Activated B cell treated with CpG ODN at 0.5 μM for 24 hours (primary cell): ENCODE measurements around the gene PANK4. TPM values are rescaled to one million over a fixed set of nuclear protein-coding genes. Genes with fewer than 3 reads are reported as not detected.
"Not testable (repeated sequence)": the region's sequence is repeated elsewhere in the genome, so short reads cannot be mapped to it uniquely, and the experiment has no call there.

Experiments
- ATAC-seq: fragments of 200-7000 bp; cut with Tn5 transposase; one replicate; pipeline ENCODE4 v1.10.0; 2021; ENCODE audit warnings: low read depth, mild to moderate bottlenecking, moderate library complexity
- CTCF ChIA-PET: fragments of 350-600 bp; sonication (Branson Sonifier 250); formaldehyde crosslinking; loops from one replicate; lab custom pipeline; 2021; ENCODE audit warnings: antibody characterized with exemption; lab: Charles Lee
- POLR2A ChIA-PET: fragments of 350-600 bp; sonication (Branson Sonifier 250); formaldehyde crosslinking; loops from one replicate; lab custom pipeline; 2021; ENCODE audit warnings: antibody characterized with exemption; lab: Charles Lee
- DNase-seq: peaks from one replicate; pipeline ENCODE4 v3.0.0; 2022
- H3K27ac Mint-ChIP-seq: one replicate; pipeline ENCODE4 v1.8.0; 2020; ENCODE audit warnings: mixed read lengths
- H3K27me3 Mint-ChIP-seq: one replicate; pipeline ENCODE4 v1.8.0; 2021; ENCODE audit warnings: mixed read lengths
- H3K36me3 Mint-ChIP-seq: one replicate; pipeline ENCODE4 v1.8.0; 2021; ENCODE audit warnings: low read depth, mixed read lengths
- H3K4me1 Mint-ChIP-seq: one replicate; pipeline ENCODE4 v1.8.0; 2021; ENCODE audit warnings: mixed read lengths
- H3K4me3 Mint-ChIP-seq: one replicate; pipeline ENCODE4 v1.8.0; 2020; ENCODE audit warnings: mild to moderate bottlenecking, mixed read lengths
- H3K9me3 Mint-ChIP-seq: one replicate; pipeline ENCODE4 v1.8.0; 2020; ENCODE audit warnings: mixed read lengths
- intact Hi-C: fragments of 100-400 bp; cut with micrococcal nuclease; formaldehyde crosslinking; loops from one replicate; pipeline ENCODE4 v1.15.1; 2024
- total RNA-seq: library from RNA; stranded (reverse); gene quantifications from 2 replicates; pipeline ENCODE4 v1.2.3, GENCODE V29; 2022
- TF ChIP-seq, protein P1 (sequence below): fragments of 200-600 bp; IDR thresholded peaks from one replicate; pipeline ENCODE4 v1.8.0; 2022; ENCODE audit warnings: antibody characterized with exemption, mild to moderate bottlenecking

Gene PANK4
- total RNA-seq, 1 donor from 2014 or later = 54.0 TPM

DNA sequence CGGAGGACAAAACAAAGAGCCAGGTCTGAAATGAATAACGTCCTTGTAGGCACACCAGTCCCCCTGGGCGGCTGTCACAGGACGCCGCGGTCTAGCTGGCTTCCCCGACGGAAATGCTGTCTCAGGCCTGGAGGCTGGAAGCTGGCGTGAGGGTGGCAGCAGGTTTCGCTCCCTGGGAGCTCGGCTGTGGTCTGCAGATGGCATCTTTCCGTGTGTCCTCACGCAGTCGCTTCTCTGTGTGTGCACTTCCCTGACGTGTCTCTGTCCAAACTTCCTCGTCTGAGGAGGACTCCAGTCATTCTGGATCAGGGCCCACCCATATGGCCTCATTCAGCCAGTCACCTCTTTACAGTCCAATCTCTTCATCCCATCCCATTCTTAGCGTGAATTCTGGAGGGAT lies 43.9 kb upstream of the PANK4 start:
- H3K9me3 Mint-ChIP-seq = peaks cover 15% of the 10 kb centered on the region
- no peaks in the 10 kb centered on the region for H3K36me3 Mint-ChIP-seq
- intact Hi-C loops = no loop called here
- DNase-seq (no peak), ATAC-seq (no peak)
- H3K4me3 Mint-ChIP-seq = no peak overlapping the region
- no peaks in the 10 kb centered on the region for H3K27me3 Mint-ChIP-seq
- TF ChIP-seq, protein P1, sequence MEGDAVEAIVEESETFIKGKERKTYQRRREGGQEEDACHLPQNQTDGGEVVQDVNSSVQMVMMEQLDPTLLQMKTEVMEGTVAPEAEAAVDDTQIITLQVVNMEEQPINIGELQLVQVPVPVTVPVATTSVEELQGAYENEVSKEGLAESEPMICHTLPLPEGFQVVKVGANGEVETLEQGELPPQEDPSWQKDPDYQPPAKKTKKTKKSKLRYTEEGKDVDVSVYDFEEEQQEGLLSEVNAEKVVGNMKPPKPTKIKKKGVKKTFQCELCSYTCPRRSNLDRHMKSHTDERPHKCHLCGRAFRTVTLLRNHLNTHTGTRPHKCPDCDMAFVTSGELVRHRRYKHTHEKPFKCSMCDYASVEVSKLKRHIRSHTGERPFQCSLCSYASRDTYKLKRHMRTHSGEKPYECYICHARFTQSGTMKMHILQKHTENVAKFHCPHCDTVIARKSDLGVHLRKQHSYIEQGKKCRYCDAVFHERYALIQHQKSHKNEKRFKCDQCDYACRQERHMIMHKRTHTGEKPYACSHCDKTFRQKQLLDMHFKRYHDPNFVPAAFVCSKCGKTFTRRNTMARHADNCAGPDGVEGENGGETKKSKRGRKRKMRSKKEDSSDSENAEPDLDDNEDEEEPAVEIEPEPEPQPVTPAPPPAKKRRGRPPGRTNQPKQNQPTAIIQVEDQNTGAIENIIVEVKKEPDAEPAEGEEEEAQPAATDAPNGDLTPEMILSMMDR = no peak
- peaks cover 21% of the 10 kb centered on the region for H3K4me1 Mint-ChIP-seq
- POLR2A ChIA-PET = interaction anchor here (1.3 to 1.6 kb wide), 3 partner anchors 10 to 14 kb away, joined by 3 to 8 read pairs (median 4); partner anchors contain the start of gene TNFRSF14
- H3K27ac Mint-ChIP-seq = no peak overlapping the region
- CTCF ChIA-PET = no interaction called here

DNA sequence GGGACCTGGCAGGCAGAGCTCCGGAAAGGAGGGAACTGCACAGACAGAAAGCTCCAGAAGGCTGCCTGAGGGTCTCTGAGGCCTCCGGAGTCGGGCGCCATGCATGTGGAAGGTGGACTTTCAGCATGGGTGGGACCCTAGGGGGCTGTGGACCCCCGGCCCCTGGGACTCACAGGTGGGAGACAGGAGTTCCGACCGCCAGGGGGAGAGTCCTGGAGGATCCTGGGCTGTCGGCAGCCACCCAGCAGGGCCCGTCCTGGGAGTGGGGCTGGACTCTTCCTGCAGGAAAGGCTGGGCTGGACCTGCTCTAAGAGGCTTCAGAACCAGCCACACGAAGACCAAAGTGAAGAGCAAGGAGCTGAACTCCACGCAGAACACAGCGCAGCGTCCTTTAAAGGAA lies 43.3 kb upstream of the PANK4 start:
- H3K27ac Mint-ChIP-seq, H3K36me3 Mint-ChIP-seq, H3K4me3 Mint-ChIP-seq, ATAC-seq, H3K27me3 Mint-ChIP-seq, intact Hi-C loops, DNase-seq, CTCF ChIA-PET: not testable (repeated sequence)
- POLR2A ChIA-PET = interaction anchor here (1.3 kb wide), 1 partner anchor 10 kb away, joined by 3 read pairs; no protein-coding TSS in a partner anchor
- H3K9me3 Mint-ChIP-seq = peaks cover 15% of the 10 kb centered on the region
- peaks cover 16% of the 10 kb centered on the region for H3K4me1 Mint-ChIP-seq

DNA sequence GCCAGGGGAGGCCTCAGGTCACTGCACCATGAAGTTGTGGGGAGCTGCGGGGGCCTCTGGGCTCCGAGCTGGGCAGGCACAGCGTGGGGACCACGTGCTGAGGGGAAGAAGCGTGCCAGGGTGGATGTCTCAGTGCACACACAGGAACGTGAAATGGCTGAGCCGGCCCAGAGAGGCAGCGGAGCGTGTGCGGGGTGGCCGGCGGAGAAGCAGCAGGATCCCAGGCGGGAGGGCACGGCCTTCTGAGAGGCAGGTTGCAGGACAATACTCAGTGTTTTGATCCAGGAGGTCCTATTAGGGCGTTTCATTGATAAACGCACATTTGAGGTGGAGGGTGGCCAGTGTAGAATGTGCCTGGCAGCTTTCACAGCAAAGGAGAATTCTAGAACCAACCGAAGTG lies 42.7 kb upstream of the PANK4 start:
- H3K27ac Mint-ChIP-seq = no peak overlapping the region
- H3K4me1 Mint-ChIP-seq = peaks cover 12% of the 10 kb centered on the region
- ATAC-seq (no peak), DNase-seq (no peak)
- H3K36me3 Mint-ChIP-seq = no peaks in the 10 kb centered on the region
- H3K9me3 Mint-ChIP-seq = peaks cover 11% of the 10 kb centered on the region
- ChIA-PET CTCF (no interaction called here), POLR2A (interaction anchor here (1.3 kb wide), 1 partner anchor 11 kb away, joined by 3 read pairs; no protein-coding TSS in a partner anchor)
- no peak overlapping the region for H3K4me3 Mint-ChIP-seq
- H3K27me3 Mint-ChIP-seq = no peaks in the 10 kb centered on the region
- TF ChIP-seq, protein P1 = no peak
- intact Hi-C loops = no loop called here

DNA sequence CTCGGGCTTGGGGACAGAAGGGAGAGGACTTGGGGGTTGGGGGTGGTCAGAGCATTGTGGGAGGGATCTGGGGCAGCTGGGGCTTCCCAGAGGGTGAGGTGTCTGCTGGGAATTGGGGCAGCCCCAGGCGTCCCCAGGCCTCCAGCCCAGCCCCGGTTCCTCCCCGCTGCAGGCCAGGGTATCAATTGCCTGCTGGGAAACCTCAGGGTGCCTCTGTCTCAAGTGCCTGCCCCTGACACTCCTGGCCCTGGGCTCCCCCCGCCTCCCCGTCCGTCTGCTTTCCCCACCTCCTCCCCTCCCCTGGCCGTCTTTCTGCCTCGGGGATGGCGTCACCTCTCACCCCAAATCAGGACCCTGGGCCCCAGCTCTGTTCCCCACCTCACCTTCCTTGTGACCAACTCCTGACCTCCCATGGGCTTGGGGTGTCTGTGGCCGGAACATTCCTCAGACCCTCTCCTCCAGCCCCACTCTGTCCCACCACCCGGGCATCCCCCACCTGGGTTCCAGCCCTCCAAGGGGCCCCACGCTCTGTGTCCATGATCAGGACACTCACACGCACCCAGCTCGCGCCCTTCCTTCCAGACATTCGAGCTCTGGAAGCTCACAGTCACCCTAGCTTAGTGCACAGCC lies 41.9 kb upstream of the PANK4 start:
- DNase-seq, H3K36me3 Mint-ChIP-seq, H3K27me3 Mint-ChIP-seq, H3K27ac Mint-ChIP-seq, H3K4me1 Mint-ChIP-seq, CTCF ChIA-PET, intact Hi-C loops, H3K4me3 Mint-ChIP-seq, POLR2A ChIA-PET, H3K9me3 Mint-ChIP-seq: not testable (repeated sequence)
- peak; percentile 37 for ATAC-seq

DNA sequence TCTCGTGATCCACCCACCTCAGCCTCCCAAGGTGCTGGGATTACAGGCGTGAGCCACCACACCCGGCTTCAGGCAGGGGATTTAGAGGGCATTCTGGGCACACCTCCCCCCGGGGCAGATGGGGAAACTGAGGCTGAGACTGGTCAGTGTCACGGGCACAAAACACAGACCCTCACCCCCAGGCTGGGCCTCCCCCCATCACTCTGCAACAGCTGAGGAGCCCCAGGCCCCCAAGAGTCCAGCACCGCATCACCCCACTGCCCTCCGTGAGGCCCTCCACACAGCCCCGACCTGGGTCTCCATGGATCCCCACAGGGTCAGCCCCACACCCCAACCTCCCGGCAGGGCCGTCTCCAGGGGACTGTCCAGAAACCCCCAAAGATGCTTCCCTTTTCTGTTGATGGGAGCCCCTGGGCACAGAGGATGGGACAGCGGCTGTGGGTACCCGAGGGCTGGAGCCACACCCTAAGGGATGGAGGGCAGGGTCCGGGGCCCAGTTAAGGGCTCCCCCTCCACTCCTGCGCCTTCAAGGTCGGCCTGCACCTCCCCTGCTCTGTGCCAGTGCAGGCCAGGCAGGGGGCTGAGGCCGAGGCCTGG lies 40.8 kb upstream of the PANK4 start:
- POLR2A ChIA-PET = no interaction called here
- Mint-ChIP-seq H3K27me3 (no peaks in the 10 kb centered on the region), H3K9me3 (no peaks in the 10 kb centered on the region), H3K4me1 (no peaks in the 10 kb centered on the region), H3K27ac (no peak overlapping the region), H3K4me3 (no peak overlapping the region), H3K36me3 (peaks cover 11% of the 10 kb centered on the region)
- CTCF ChIA-PET = no interaction called here
- no peak for DNase-seq
- TF ChIP-seq, protein P1 = no peak
- intact Hi-C loops = no loop called here
- no peak for ATAC-seq
